Prostate gland (tissue), 2 donors: ENCODE measurements around the gene ZC3H14.

Experiments
- POLR2A ChIP-seq: fragments of 450-650 bp; IDR thresholded peaks from one replicate; pipeline ENCODE4 v1.6.1; 2016; ENCODE audit warnings: antibody characterized with exemption, mild to moderate bottlenecking
- POLR2AphosphoS5 ChIP-seq: sonication (generic); formaldehyde crosslinking; IDR thresholded peaks from one replicate; pipeline ENCODE4 v1.6.1; 2017; ENCODE audit warnings: antibody characterized with exemption
- TF ChIP-seq, protein P1 (sequence below), 4 experiments: fragments of 200-600 bp in 2 of 4; fragments of 450-650 bp in 2 of 4; sonication (generic) in 2 of 4; IDR thresholded peaks; 1 replicate in 3 of 4; 2 replicates in 1 of 4; pipeline ENCODE4 v1.5.1; 2016 to 2019; ENCODE audit warnings: antibody characterized with exemption in 4 of 4, mild to moderate bottlenecking in 2 of 4, moderate library complexity in 2 of 4

GRCh38 chr14:88604212-88604611, 41.4 kb downstream of the ZC3H14 start:
- TF ChIP-seq, protein P1, sequence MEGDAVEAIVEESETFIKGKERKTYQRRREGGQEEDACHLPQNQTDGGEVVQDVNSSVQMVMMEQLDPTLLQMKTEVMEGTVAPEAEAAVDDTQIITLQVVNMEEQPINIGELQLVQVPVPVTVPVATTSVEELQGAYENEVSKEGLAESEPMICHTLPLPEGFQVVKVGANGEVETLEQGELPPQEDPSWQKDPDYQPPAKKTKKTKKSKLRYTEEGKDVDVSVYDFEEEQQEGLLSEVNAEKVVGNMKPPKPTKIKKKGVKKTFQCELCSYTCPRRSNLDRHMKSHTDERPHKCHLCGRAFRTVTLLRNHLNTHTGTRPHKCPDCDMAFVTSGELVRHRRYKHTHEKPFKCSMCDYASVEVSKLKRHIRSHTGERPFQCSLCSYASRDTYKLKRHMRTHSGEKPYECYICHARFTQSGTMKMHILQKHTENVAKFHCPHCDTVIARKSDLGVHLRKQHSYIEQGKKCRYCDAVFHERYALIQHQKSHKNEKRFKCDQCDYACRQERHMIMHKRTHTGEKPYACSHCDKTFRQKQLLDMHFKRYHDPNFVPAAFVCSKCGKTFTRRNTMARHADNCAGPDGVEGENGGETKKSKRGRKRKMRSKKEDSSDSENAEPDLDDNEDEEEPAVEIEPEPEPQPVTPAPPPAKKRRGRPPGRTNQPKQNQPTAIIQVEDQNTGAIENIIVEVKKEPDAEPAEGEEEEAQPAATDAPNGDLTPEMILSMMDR (IDR thresholded peaks at IDR 0.05): no peak
- TF ChIP-seq POLR2A: no peak
- TF ChIP-seq POLR2AphosphoS5: no peak
